NCI-H2227 (cell line): ENCODE data around the gene COX8C.

Source experiments
- DNase-seq: peaks from one replicate; lab custom pipeline; 2025; ENCODE audit not compliant: unreplicated experiment; lab: John Stamatoyannopoulos, UW

Gene COX8C, protein sequence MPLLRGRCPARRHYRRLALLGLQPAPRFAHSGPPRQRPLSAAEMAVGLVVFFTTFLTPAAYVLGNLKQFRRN

DNA sequence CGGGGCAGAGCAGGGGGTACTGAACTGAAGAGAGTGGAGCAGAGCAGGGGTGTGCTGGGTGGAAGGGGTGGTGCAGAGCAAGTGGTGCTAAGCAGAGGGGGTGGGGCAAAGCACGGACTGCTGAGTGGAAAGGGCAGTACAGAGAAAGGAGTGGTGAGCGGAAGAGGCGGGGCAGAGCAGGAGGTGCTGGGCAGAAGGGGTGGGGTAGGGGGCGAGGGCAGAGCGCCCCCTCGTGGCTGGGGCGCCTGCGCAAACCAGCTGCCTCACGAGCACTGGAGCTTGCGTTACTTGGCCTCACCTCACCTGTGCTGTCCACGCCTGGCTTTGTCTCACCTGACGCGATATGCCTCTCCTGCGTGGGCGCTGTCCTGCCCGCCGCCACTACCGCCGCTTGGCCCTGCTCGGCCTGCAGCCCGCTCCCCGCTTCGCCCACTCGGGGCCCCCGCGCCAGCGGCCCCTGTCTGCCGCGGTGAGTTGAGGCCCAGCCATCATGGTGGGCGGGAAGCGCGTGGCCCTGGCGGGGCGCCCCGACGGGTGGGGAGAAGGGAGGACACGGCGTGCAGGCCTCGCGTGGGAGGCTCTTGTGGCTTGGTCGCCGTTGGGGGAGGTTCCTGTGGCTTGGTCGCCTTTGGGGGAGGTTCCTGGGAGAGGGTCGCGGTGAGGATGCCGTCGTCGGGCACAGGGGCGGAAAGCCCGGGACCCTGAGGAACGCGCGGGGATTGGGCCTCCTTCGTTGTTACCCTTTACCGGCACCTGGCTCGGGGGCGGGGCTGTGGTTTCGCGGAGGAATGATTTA, at the start of gene COX8C:
COX8C (plus strand) TSS at position 257 of the 796 bp plus-strand sequence; CDS start at position 344, 87 bp downstream.
- no peak for DNase-seq

DNA sequence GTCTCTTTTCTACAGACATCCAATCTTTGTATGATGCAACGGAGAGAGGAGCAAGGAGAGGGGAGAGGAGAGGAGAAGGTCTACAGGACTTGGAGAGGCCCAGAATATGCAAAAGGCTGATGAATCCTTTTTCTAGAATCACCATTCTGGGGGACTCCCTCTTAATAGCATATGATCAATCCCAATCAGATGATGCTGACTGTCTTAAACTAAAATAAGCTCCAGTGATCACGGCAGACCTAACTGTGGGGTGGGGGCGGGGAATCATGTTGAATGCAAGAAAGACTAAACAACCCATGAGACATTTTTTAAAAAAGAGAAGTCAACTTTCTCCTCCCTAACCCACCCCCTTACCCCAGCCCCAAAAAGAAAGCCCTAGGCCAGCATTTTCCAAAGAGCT, 47.6 kb upstream of the COX8C start:
- DNase-seq: no peak

DNA sequence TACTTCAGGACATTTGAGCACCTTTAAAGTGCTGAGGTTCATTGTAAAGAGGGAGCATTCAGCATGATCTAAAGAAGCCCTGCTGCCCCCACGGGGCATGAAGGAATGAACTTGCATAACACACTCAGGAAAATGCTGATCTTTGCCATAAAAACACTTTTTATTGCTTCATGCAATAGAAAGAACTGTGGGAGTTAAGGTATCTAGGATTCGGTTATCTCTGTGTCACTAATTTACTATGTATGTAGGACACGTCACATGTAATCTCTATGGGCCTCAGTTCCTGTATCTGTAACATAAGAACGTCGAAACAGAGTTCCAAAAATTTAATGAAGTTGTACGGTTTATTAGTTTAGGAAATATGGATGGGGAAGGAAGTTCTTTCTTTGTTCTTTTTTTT, 47.1 kb upstream of the COX8C start:
- no peak for DNase-seq

DNA sequence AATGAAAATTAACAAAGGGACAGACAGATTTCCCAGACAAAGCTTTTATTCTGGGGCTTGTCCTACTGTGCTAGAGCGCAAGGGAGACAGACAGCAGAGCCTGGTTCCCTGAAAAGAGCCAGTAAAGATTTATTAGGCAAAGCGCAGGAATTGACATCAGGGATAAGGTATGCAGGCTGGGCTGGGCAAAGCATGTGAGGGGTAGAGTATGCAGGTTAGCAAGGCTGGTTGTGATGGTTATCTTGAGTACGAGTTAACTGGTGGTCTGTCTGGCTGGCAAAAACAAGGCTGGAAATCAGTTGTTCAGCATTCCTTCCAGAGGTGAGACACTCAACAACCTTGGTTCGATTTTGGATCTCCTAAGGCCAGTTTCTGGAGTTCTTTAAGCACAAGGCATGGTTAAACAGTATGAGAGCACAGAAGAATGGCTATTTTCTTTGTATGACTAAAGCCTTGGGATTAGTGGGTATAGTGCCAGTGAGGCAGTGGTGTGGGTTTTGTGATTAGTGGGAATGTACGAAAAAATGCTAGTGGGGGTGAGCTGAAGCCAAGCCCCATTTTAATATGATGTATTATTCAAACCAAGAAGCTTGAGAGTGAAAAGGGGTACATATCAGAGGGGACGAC, 45.0 kb upstream of the COX8C start:
- no peak for DNase-seq

DNA sequence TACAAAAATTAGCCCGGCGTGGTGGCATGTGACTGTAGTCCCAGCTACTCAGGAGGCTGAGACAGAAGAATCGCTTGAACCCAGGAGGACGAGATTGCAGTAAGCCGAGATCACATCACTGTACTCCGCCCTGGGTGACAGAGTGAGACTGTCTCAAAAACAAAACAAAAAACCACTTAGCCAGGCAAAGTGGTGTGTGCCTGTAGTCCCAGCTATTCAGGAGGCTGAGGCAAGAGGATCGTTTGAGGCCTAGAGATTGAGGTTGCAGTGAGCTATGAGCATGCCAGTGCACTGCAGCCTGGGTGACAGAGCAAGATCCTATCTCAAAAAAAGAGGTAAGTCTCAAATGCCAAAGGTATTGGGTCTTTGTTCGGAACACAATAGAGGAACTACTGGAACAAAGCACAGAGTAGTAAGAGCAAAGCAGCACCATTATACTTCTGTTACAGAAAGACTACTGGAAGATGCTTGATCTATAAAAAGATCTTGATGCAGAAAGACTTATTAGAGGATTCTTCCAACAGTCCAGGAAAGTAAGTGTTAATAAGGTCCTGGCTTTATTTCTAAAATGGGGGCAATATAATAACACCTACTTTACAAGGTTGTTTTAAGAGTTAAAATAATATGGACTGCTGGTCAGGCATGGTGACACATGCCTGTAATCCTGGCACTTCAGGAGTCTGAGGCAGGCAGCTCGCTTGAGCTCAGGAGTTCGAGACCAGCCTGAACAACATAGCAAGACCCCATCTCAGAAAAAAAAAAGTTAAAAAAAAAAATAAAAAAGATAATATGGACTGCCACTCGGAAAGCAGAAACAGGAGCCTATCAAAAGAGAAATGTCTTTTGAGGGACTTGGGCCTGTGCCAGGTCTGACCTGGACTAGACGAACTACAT, 44.0 kb upstream of the COX8C start:
- DNase-seq: no peak

DNA sequence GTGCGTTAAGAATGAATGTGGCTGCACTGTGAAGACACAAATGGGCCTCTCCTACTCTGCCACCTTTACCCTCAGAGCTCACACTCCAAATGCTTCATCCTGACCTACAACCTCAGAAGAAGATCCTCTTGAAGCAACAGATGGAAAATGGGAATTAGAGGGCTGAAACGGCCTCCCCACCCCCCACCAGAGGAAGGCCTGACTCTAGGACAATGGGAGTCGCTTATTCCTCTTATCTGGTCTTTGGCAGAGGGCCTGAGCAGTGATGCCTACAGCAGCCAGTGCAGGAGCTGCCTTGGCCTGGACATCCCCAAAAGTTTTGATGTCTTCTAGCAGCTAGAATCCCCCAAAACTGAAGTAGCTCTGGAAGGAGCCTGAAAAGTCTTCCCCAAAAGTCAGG, 43.3 kb upstream of the COX8C start:
- DNase-seq: no peak

DNA sequence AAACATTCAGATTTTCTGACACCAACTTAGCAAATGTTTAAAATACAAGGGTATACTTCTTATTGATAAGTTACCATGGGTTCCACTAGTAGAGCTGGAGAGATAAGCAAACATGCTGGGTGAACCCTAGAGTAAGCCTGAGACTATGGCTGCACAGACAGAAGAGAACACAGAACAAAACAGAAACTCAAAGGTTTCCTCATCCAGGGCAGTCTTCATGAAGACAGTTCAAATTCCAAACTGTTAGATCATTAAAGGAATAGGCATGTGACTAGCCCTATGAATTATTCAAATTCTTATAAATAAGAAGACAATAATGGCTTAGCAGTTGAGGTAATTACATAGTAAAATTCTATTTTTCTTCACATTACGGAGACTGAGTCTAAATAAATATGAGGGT, 42.2 kb upstream of the COX8C start:
- no peak for DNase-seq

DNA sequence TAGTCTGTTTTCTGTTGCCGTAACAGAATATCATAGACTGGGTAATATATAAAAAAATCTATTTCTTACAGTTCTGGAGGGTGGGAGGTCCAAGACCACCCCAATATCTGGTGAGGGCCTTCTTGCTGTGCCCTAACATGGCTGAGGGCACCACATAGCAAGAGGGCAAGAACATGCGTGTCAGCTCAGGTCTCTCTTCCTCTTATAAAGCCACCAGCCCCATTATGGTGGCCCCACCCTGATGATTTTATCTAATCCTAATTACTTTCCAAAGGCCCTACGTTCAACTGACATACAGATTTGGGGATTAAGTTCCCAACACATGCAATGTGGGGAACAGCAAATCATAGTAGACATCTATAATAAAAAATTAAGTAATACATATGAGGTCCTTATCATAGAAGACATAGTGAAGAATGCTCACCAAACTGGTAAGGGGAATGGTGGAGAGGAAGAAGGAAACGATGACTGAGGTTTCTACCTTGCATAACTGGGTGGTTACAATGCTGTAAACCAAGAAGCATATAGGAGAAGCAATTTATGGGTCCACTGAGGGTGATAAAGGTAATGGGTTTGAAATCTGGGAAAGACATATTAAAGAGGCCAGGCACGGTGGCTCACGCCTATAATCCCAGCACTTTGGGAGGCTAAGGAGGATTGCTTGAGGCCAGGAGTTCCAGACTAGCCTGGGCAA, 41.1 kb upstream of the COX8C start:
- no peak for DNase-seq

DNA sequence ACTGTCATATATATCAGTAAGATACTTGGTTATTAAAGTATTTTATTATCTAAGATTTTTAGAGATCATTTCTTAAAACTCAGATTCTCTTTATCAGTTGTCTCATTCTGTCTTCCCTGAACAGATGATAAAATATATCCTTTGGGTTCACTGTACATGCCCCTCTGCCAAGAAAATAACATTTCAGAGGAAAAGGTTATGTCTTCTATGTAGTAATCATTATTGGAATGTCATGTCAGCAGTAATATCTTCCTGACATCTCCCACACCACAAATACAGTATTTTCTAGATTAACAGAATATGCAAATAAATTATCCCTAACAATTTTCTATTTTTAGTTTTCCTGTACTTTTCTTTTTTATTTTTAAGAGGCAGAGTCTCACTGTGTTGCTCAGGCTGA, 40.2 kb upstream of the COX8C start:
- no peak for DNase-seq

DNA sequence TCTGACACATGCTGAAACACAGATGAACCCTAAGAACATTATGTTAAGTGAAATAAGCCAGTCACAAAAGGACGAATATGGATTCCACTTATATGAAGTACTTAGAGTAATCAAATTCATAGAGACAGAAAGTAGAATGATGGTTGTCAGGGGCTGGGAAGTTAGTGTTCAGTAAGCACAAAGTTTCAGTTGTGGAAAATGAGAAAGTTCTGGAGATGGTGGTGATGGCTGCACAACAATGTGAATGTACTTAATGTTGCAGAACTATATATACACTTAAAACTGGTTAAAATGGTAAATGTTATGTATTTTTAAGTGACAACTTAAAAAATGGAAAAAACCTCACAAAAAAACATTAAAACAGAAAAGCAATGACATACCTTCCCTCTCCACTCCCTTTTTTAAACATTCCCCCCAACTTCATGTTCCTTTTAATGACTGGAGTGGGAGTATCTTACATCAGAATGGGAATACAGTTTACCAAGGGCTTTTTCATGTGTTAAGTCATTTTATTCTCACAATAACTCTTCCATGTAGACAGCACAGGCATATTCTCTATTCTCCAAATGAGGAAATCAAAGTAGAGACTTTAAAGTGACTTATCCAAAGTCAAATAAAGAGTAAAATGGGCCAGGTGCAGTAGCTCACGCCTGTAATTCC, 38.2 kb upstream of the COX8C start:
- no peak for DNase-seq

DNA sequence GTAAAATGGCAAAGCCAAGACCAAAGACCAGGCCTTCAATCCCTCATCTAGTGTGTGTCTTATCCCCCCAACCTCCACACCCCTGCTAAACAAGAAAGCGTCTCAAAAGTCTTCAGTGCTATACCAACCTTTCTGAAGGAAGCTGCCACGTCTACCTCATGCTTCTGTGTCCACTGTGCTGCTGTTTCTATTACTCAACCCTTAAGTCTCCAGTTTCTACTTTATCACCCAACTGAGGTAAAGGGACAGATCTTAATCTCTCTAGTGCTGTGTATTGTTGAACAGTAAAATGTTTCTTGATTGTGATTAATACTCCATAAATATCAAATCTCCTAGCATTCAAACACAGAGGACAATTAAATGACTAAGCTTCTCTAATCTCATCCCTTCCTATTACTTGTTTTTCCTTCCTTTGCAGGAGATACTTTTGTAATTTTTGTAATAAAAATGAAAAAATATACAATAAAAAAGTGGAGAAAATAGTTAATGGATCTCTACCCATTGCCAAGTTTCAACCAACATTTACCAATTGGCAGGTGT, 37.5 kb upstream of the COX8C start:
- no peak for DNase-seq

DNA sequence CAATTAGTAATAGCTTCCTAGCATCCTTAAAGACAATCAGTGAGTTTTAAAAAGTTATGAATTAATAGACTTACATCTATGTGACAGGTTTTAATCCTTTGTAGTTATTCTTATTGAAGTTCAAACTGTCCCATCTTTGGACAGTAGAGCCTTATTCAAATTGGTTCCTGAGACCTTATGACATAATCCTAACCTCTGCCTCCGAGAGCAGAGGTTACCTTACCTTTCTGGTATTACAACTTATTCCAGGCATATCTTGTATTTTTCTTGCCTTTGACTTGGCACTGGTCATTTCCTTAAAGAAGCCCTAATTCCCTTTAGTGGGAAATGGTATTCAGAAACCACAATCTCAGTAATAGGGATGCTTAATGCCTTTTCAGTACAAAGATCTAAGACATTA, 35.9 kb upstream of the COX8C start:
- DNase-seq: no peak

DNA sequence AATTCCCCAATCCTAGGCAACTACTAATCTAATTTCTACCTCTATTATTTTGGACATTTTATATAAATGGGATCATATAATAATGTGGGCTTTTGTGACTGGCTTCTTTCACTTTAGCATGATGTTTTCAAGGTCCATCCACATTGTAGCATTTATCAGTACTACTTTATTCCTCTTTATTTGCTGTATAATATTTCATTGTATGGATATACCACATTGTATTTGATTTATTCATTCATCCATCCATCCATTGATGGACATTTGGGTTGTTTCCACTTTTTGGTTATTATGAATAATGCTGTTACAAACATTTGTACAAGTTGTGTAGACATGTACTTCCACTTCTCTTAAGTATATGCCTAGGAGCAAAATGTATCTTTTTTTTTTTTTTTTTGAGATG, 31.4 kb upstream of the COX8C start:
- no peak for DNase-seq

DNA sequence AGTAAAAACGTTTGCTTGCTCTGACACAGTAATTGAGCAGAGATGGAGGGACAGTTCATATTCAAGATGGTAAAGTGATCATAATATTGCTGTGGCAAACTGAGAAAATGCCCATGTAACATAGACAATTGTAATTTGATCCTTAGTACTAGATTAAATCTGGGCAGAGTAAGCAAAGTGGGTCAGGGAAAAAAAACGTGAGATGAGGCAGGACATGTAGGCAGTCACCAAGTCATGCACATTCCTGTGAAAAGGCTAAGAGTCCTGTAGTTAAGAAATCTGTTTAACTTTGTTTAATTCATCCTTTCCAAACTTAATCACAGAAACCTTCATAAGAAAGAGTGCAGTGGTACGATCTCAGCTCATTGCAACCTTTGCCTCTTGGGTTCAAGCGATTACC, 30.3 kb upstream of the COX8C start:
- DNase-seq: no peak

DNA sequence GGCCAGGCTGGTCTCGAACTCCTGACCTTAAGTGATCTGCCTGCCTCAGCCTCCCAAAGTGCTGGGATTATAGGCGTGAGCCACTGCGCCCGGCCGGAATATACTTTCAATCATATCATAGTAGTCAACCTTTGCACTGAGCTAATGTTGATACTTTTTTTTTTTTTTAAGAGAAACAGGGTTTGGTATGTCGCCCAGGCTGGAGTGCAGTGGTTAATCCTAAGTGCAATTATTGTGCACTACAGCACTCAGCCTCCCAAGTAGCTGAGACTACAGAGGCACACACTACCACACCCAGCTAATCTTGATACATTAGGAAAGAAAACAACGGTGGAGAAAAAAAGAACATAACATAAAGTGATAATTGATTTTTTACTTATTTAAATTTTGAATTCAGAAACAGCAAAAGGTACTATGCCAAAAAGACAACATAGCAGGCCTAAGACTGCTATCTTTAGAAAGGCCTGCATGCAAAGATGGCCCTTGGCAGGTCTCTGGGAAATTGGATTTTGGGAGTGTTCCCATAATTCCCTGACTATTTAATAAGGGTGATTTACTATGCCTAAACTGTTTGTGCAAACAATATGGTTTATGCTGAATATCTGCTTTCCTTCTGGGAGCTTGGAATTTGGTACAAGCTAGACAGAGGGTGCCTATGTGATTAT, 29.6 kb upstream of the COX8C start:
- no peak for DNase-seq

DNA sequence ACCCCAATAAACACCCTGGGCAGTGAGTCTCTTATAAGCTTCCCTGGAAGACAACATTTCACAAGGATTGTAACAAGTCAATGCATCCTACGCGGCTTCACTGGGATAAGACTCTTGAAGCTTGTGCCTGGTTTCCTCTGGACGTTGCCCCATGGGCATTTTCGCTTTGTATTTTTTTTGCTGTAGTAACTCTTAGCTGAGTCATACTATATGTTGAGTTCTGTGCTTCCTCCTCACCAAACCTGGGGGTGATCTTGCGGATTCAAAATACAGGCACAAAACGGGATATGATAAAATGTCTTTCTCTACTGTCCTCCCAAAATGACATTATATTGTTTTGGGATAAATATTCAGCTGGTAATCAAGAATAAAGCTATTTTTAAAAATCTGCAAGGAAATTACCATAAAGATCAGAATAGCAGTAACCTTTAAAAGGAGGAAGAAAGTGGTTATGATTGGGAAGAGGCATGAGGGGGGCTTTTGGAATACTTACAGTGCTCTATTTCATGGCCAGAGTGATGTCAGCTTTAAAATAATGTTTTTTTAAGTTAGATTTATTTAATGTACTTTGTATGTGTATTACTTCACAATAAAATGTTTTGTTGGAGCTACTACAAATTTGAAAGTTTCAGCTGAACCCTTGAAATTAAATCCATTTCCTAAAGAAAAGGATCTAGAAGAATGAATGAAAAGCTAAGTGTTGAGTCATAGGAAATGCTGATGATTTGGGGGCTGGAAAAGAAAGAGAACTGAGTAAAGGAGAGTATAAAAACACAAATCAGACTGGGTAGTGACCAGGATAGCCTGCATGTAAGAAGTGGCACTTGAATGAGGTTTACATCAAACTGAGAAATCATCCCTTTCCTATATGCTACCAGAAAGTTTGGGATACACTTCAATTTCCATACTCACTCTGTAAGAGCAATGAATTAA, 28.8 kb upstream of the COX8C start:
- DNase-seq: no peak

DNA sequence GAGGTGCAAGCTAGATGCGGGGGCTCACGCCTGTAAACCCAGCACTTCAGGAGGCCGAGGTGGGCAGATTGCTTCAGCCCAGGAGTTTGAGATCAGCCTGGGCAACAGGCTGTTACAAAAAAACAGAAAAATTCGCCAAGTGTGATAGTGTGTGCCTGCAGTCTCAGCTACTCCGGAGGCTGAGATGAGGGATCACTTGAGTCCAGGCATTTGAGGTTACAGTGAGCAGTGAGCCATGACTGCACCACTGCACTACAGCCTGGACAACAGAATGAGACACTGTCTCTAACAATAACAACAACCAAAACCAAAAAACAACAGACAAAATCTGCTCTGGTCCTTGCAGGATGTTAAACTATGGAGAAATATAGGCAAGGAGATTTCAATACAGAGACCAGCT, 28.1 kb upstream of the COX8C start:
- DNase-seq: no peak

DNA sequence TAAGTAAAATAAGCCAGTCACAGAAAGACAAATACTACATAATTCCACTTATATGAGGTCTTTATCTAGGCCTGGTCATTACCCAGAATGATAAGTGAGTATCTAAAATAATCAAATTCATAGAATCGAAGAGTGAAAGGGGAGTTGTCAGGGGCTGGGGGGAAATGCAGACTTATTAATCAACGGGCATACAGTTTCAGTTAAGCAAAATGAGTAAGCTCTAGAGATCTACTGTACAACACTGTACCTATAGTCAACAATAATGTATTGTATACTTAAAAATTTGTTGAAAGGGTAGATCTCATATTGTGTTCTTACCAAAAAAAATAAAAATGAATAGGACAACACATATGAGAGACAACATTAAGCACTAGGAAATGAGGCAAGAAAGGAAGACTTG, 27.5 kb upstream of the COX8C start:
- DNase-seq: no peak

DNA sequence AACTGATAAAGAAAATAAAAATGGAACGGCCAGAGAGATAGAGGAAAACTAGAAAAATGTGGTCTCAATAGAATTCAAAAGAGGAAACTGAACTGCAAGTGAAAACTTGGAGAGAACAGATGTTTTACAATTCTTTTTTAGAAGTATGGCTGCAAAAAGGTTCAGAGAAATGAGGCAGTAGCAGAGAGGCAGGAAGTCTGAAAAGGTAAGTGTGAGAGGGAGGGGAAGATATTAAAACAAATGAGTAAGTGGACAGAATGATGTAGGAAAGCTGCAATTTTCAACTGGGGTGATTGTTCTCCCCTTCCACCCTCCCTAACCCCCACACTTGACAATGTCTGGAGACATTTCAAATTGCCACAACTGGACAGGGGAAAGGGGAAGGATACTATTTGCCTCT, 27.0 kb upstream of the COX8C start:
- no peak for DNase-seq
